Airway epithelial cell (primary cell): ENCODE data around the gene GSTP1. TPM values are rescaled to one million over a fixed set of nuclear protein-coding genes. Genes with fewer than 3 reads are reported as not detected.

Experiments used
- total RNA-seq: library from RNA; depleted of rRNA; stranded (reverse); fragments of >200 nt; gene quantifications from 2 replicates; pipeline ENCODE4 v1.2.3, GENCODE V29; 2015

GSTP1 gene
- 3,208 and 4,619 TPM in 2 replicates for total RNA-seq

GRCh38 chr11:67583247-67584204 lies at the start of gene GSTP1:
TSS of gene GSTP1 (plus strand) at chr11:67583812. CDS start at chr11:67583844, 32 bp downstream.

GRCh38 chr11:67606492-67607295 lies 23.1 kb downstream of the GSTP1 start, which contains the start of gene NDUFV1:
TSS of gene NDUFV1 (plus strand) at chr11:67606936. CDS start at chr11:67607005, 69 bp downstream.

DNA sequence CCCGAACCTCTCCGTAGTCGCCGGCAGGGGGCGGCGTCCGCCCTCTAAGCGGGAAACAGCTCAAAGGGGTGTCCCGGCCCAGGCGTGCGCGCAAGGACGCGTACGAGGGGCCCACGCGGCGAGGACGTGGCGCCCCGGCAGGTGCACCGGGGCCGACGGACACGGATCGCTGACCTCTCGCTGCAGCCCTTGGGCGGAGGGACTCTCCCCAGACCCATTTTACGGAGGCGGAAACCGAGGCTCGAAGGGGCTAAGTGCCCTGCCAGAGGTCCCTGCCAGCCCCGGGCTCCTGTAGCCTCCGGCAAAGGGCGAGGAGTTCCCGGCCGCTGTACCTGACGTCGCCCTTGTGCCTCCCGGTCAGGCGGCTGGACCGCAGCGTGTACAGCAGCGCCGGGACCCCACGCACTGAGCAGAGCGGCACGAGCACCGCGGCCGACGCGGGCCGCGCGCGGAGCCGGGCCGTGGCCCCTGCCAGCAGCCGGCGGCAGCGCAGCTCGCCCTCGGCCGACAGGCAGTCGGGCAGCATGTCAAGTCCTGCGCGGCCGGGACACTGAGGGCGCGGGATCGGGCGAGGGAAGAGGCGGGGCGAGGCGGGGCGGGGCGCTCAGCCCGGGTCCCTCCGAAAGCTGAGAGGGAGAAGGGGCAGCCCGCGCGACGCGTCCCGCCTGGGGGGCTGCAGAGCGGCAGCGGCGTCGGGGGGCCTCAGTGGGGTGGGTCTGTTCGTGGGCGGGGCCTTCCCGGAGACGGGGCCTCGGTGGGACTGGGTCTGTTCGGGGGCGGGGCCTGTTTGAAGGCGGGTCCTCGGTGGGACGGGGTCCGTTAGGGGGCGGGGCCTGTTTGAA lies 46.0 kb downstream of the GSTP1 start, which contains the start of gene NUDT8:
Gene NUDT8 (minus strand): TSS at position 552 of the 842 bp plus-strand sequence. CDS start 26 bp downstream, at position 526.

Other genes starting within 250 kb of the GSTP1 start
- gene POLD4, start 230.3 kb upstream of the GSTP1 start, total RNA-seq = 124 and 172 TPM in 2 replicates
- 6.1 and 8.5 TPM in 2 replicates for gene CLCF1, start 210.2 kb upstream of the GSTP1 start, total RNA-seq
- gene RAD9A, start 191.8 kb upstream of the GSTP1 start, total RNA-seq = 15.8 and 16.1 TPM in 2 replicates
- 245 and 263 TPM in 2 replicates for gene PPP1CA, start 182.0 kb upstream of the GSTP1 start, total RNA-seq
- not detected in 2 replicates for gene TBC1D10C, start 179.7 kb upstream of the GSTP1 start, total RNA-seq
- gene CARNS1, start 168.1 kb upstream of the GSTP1 start, total RNA-seq = 0.07 TPM in 1 of 2 replicates, not detected in the other
- 79.5 and 85.2 TPM in 2 replicates for gene RPS6KB2, start 155.3 kb upstream of the GSTP1 start, total RNA-seq
- gene PTPRCAP, start 146.1 kb upstream of the GSTP1 start, total RNA-seq = 0.33 TPM in 1 of 2 replicates, not detected in the other
- gene CORO1B, start 140.3 kb upstream of the GSTP1 start, total RNA-seq = 70.7 and 81.5 TPM in 2 replicates
- gene GPR152, start 131.1 kb upstream of the GSTP1 start, total RNA-seq = not detected in 2 replicates
- gene CABP4, start 128.5 kb upstream of the GSTP1 start, total RNA-seq = not detected in 2 replicates
- 86.5 and 87.6 TPM in 2 replicates for gene TMEM134, start 114.6 kb upstream of the GSTP1 start, total RNA-seq
- gene AIP, start 100.8 kb upstream of the GSTP1 start, total RNA-seq = 56.6 and 63.5 TPM in 2 replicates
- gene PITPNM1, start 78.4 kb upstream of the GSTP1 start, total RNA-seq = 43.8 and 49.0 TPM in 2 replicates
- gene CDK2AP2, start 75.7 kb upstream of the GSTP1 start, total RNA-seq = 45.8 and 61.4 TPM in 2 replicates
- gene CABP2, start 60.4 kb upstream of the GSTP1 start, total RNA-seq = not detected in 2 replicates
- 254 and 281 TPM in 2 replicates for gene NDUFV1, start 23.1 kb downstream of the GSTP1 start, total RNA-seq
- gene NUDT8, start 46.1 kb downstream of the GSTP1 start, total RNA-seq = 18.3 and 21.0 TPM in 2 replicates
- gene TBX10, start 56.0 kb downstream of the GSTP1 start, total RNA-seq = not detected in 2 replicates
- gene ACY3, start 66.9 kb downstream of the GSTP1 start, total RNA-seq = not detected in 2 replicates
- 43.2 and 65.4 TPM in 2 replicates for gene ALDH3B2, start 90.8 kb downstream of the GSTP1 start, total RNA-seq